ENCODE data around the gene KRT71. TPM values are rescaled to one million over a fixed set of nuclear protein-coding genes. Genes with fewer than 3 reads are reported as not detected.
"Not testable (repeated sequence)": the region's sequence is repeated elsewhere in the genome, so short reads cannot be mapped to it uniquely, and the experiment has no call there.

KRT71 gene
- total RNA-seq, 2 donors from 2014 or later = not detected

DNA sequence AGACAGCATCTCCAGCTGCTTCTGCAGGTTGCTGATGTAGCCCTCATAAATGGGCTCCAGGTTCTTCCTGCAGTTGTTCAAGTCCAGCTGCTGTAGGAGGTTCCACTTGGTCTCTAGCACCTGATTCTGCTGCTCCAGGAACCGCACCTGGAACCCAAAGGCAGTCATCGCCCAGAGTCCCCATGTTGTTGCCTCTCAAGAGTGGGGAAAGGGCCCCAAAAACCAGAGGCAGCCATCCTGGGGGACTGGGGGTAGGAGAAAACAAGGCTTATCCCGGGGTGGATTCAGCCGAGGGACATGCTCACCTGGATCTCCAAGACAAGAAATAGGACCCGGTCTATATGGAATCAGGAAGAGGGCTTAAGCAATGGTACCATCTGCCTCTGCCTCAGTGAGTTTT, 46.0 kb upstream of the KRT71 start:
- peak; percentile 24 for DNase-seq
- Histone ChIP-seq H3K9ac (ENCODE audit: extremely low read depth, low read length, poor library complexity, severe bottlenecking) (no peak overlapping the region), H3K9me3 (ENCODE audit: control insufficient read depth, low read length) (no peaks in the 10 kb centered on the region), H3K4me1 (ENCODE audit: control insufficient read depth, insufficient read depth, low read length) (no peaks in the 10 kb centered on the region), H3K4me3 (ENCODE audit: low read length) (no peak overlapping the region), H3K27ac (ENCODE audit: low read depth, low read length) (no peak overlapping the region), H3K27me3 (ENCODE audit: control insufficient read depth, insufficient read depth, low read length, poor library complexity, severe bottlenecking) (peaks cover 23% of the 10 kb centered on the region), H3K36me3 (ENCODE audit: control insufficient read depth, insufficient read depth, low read length) (no peaks in the 10 kb centered on the region)
- Mint-ChIP-seq H3K36me3 (ENCODE audit: low read depth) (no peaks in the 10 kb centered on the region), H3K27ac (no peak overlapping the region), H3K4me1 (peaks cover 6% of the 10 kb centered on the region), H3K4me3 (no peak overlapping the region), H3K9me3 (no peaks in the 10 kb centered on the region), H3K27me3 (ENCODE audit: insufficient read depth) (peaks cover 62% of the 10 kb centered on the region)
- WGBS, 2 experiments (ENCODE audit: insufficient coverage in 1 of 2, insufficient read length in 1 of 2) = 89 to 90% methylated on average over 3 to 5 of the region's 5 CpGs
- TF ChIP-seq, protein P1, sequence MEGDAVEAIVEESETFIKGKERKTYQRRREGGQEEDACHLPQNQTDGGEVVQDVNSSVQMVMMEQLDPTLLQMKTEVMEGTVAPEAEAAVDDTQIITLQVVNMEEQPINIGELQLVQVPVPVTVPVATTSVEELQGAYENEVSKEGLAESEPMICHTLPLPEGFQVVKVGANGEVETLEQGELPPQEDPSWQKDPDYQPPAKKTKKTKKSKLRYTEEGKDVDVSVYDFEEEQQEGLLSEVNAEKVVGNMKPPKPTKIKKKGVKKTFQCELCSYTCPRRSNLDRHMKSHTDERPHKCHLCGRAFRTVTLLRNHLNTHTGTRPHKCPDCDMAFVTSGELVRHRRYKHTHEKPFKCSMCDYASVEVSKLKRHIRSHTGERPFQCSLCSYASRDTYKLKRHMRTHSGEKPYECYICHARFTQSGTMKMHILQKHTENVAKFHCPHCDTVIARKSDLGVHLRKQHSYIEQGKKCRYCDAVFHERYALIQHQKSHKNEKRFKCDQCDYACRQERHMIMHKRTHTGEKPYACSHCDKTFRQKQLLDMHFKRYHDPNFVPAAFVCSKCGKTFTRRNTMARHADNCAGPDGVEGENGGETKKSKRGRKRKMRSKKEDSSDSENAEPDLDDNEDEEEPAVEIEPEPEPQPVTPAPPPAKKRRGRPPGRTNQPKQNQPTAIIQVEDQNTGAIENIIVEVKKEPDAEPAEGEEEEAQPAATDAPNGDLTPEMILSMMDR (conservative IDR thresholded peaks at IDR 0.05) = no peak

DNA sequence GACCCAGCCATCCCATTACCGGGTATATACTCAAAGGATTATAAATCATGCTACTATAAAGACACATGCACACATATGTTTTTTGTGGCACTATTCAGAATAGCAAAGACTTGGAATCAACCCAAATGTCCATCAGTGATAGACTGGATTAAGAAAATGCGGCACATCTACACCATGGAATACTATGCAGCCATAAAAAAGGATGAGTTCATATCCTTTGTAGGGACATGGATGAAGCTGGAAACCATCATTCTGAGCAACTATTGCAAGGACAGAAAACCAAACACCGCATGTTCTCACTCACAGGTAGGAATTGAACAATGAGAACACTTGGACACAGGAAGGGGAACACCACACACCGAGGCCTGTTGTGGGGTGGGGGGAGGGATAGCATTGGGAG, 41.3 kb upstream of the KRT71 start:
- WGBS, 2 experiments (ENCODE audit: insufficient coverage in 1 of 2, insufficient read length in 1 of 2) = 72% methylated on average over 3 of the region's 4 CpGs; no CpG with 5 or more reads in 1 of the 2 experiments
- H3K4me3 Mint-ChIP-seq; DNase-seq; H3K9ac ChIP-seq (ENCODE audit: extremely low read depth, low read length, poor library complexity, severe bottlenecking); H3K36me3 Mint-ChIP-seq (ENCODE audit: low read depth); H3K27ac ChIP-seq (ENCODE audit: low read depth, low read length); H3K27ac Mint-ChIP-seq; H3K9me3 ChIP-seq (ENCODE audit: control insufficient read depth, low read length); H3K36me3 ChIP-seq (ENCODE audit: control insufficient read depth, insufficient read depth, low read length); H3K4me1 Mint-ChIP-seq; H3K4me1 ChIP-seq (ENCODE audit: control insufficient read depth, insufficient read depth, low read length); H3K4me3 ChIP-seq (ENCODE audit: low read length): not testable (repeated sequence)
- Mint-ChIP-seq H3K9me3 (peaks cover 25% of the 10 kb centered on the region), H3K27me3 (ENCODE audit: insufficient read depth) (peaks cover 42% of the 10 kb centered on the region)
- peaks cover 28% of the 10 kb centered on the region for H3K27me3 ChIP-seq (ENCODE audit: control insufficient read depth, insufficient read depth, low read length, poor library complexity, severe bottlenecking)

DNA sequence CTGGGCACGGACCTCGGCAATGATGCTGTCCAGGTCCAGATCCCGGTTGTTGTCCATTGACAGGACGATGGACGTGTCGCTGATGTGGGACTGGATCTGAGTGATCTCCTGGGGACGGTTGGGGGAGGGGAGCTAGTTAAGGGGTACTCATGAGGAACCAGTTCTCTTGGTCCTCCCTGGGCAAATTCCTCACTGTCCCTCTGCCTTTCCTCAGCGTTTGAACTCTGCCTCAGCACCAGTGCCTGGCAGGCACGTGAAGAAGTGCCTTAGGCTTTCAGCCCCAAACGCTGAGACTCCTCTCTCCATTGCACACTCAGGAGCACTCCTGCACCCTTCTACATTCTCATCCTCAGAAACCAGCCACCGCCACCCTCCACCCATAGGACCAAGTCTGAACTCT, 38.6 kb upstream of the KRT71 start:
- Mint-ChIP-seq H3K27ac (no peak overlapping the region), H3K36me3 (ENCODE audit: low read depth) (no peaks in the 10 kb centered on the region), H3K9me3 (peaks cover 25% of the 10 kb centered on the region), H3K4me3 (no peak overlapping the region), H3K27me3 (ENCODE audit: insufficient read depth) (peaks cover 34% of the 10 kb centered on the region), H3K4me1 (no peaks in the 10 kb centered on the region)
- H3K4me1 ChIP-seq (ENCODE audit: control insufficient read depth, insufficient read depth, low read length) = no peaks in the 10 kb centered on the region
- H3K27ac ChIP-seq (ENCODE audit: low read depth, low read length) = no peak overlapping the region
- 89 to 91% methylated on average over 11 of the region's 11 CpGs for WGBS, 2 experiments (ENCODE audit: insufficient coverage in 1 of 2, insufficient read length in 1 of 2)
- H3K9ac ChIP-seq (ENCODE audit: extremely low read depth, low read length, poor library complexity, severe bottlenecking) = no peak overlapping the region
- H3K27me3 ChIP-seq (ENCODE audit: control insufficient read depth, insufficient read depth, low read length, poor library complexity, severe bottlenecking) = peaks cover 13% of the 10 kb centered on the region
- TF ChIP-seq, protein P1 (conservative IDR thresholded peaks at IDR 0.05) = no peak
- peaks cover 6% of the 10 kb centered on the region for H3K9me3 ChIP-seq (ENCODE audit: control insufficient read depth, low read length)
- H3K36me3 ChIP-seq (ENCODE audit: control insufficient read depth, insufficient read depth, low read length) = no peaks in the 10 kb centered on the region
- no peak for DNase-seq
- no peak overlapping the region for H3K4me3 ChIP-seq (ENCODE audit: low read length)

GRCh38 chr12:52590021-52590420, 37.1 kb upstream of the KRT71 start:
- Histone ChIP-seq H3K4me3 (ENCODE audit: low read length) (no peak overlapping the region), H3K27ac (ENCODE audit: low read depth, low read length) (no peak overlapping the region), H3K4me1 (ENCODE audit: control insufficient read depth, insufficient read depth, low read length) (no peaks in the 10 kb centered on the region), H3K9ac (ENCODE audit: extremely low read depth, low read length, poor library complexity, severe bottlenecking) (no peak overlapping the region), H3K27me3 (ENCODE audit: control insufficient read depth, insufficient read depth, low read length, poor library complexity, severe bottlenecking) (peaks cover 13% of the 10 kb centered on the region), H3K36me3 (ENCODE audit: control insufficient read depth, insufficient read depth, low read length) (no peaks in the 10 kb centered on the region), H3K9me3 (ENCODE audit: control insufficient read depth, low read length) (peaks cover 6% of the 10 kb centered on the region)
- 88 to 91% methylated on average over 4 to 6 of the region's 6 CpGs for WGBS, 2 experiments (ENCODE audit: insufficient coverage in 1 of 2, insufficient read length in 1 of 2)
- TF ChIP-seq, protein P1 (conservative IDR thresholded peaks at IDR 0.05) = no peak
- Mint-ChIP-seq H3K27ac (no peak overlapping the region), H3K9me3 (peaks cover 25% of the 10 kb centered on the region), H3K4me3 (no peak overlapping the region), H3K36me3 (ENCODE audit: low read depth) (no peaks in the 10 kb centered on the region), H3K27me3 (ENCODE audit: insufficient read depth) (peaks cover 37% of the 10 kb centered on the region), H3K4me1 (no peaks in the 10 kb centered on the region)
- no peak for DNase-seq
